Activated naive CD8-positive, alpha-beta T cell (primary cell): ENCODE measurements around the gene NECTIN1.

Experiments
- H3K27ac Mint-ChIP-seq: one replicate; pipeline ENCODE4 v1.8.0; 2021; ENCODE audit warnings: mixed read lengths
- H3K27me3 Mint-ChIP-seq: one replicate; pipeline ENCODE4 v1.8.0; 2021; ENCODE audit warnings: mixed read lengths
- H3K36me3 Mint-ChIP-seq: one replicate; pipeline ENCODE4 v1.8.0; 2021; ENCODE audit warnings: mixed read lengths
- H3K4me1 Mint-ChIP-seq: one replicate; pipeline ENCODE4 v1.8.0; 2021; ENCODE audit warnings: low read depth, mixed read lengths
- H3K4me3 Mint-ChIP-seq: one replicate; pipeline ENCODE4 v1.8.0; 2021; ENCODE audit warnings: mild to moderate bottlenecking, mixed read lengths
- H3K9me3 Mint-ChIP-seq: one replicate; pipeline ENCODE4 v1.8.0; 2021; ENCODE audit warnings: low read depth, mixed read lengths

Gene NECTIN1

DNA sequence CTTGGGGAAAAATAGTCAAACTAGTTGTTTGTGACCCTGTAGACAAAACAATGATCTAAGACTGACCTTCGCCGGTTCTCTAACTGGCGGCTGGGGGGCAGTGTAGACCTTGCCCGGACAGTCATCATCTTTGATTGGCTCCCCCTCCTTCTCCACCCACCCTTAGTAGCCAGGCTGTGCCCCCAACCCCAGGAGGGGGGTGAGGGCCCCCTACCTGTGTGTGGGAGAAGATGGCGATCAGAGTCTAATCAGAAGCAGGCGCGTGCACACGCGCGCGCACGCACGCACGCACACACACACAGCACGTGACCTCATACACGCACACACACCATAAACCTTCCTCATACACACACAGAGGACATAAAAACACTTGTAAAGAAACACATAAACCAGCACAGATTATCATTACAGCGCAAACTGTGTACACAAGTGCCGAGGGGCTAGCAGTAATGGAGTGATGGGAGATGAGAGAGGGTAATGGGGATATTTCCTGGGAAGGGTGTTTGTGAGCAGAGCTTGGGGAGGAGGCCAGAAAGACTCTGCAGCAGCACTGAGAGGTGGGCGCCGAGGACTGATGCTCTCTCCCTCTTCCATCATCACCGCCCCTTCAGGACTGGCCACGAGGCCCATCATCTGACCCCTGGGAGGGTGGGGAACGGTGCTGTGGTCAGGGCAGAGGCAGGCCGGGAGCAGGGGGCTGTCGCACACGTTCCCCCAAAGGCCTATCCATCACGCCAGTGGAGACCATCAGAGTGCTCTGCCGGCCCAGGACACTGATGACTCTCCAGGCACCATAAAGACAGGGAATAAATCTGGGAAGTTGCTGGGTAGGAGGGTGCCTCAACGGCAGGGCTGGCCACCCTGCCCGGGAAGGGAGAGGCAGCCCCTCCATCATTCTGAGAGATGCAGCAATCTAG lies 12.2 kb downstream of the NECTIN1 start:
- no peak overlapping the region for H3K27ac Mint-ChIP-seq
- no peak overlapping the region for H3K4me3 Mint-ChIP-seq
- H3K27me3 Mint-ChIP-seq, result no peaks in the 10 kb centered on the region
- no peaks in the 10 kb centered on the region for H3K9me3 Mint-ChIP-seq
- no peaks in the 10 kb centered on the region for H3K4me1 Mint-ChIP-seq
- H3K36me3 Mint-ChIP-seq, result no peaks in the 10 kb centered on the region

DNA sequence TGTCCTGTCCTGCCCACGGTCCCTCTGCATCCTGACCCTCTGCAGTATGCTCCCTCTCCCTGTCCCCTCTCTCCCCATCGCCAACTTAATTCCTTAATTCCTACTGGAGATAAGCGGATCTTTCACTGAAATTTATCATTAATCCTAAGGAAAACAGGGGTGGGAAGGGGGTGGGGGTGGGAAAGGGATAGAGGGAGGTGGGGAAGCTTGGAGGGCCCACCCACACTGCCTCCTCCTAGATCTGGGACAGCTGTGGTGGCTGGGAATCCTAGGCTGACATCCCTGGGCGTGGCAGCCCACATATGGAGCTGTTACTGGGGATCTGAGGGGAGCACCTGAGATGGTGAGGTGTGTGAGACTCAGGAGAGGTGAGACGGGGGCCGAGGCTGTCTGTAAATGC lies 14.4 kb downstream of the NECTIN1 start:
- H3K4me1 Mint-ChIP-seq, result peaks cover 2% of the 10 kb centered on the region
- H3K27ac Mint-ChIP-seq, result no peak overlapping the region
- H3K36me3 Mint-ChIP-seq, result no peaks in the 10 kb centered on the region
- peaks cover 7% of the 10 kb centered on the region for H3K27me3 Mint-ChIP-seq
- H3K9me3 Mint-ChIP-seq, result no peaks in the 10 kb centered on the region
- H3K4me3 Mint-ChIP-seq, result no peak overlapping the region

DNA sequence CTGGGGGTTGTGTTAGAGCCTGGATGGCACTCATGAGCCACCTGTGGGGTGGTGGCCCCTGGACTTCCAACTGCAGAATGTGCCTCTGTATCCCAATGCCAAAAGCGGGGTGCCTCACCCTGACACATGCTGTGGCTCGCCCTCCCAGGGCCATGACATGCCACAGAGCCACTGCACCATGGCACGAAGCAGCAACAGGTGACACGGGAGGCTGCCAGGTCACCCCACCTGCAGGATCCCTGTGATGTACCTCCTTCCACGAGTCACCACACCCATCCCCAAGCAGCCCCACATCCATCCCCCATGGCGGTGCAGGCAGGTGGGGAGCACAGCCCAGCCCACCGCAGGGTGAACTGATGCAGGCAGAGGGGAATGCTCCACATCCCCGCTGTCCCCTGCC lies 14.8 kb downstream of the NECTIN1 start:
- peaks cover 7% of the 10 kb centered on the region for H3K27me3 Mint-ChIP-seq
- no peaks in the 10 kb centered on the region for H3K9me3 Mint-ChIP-seq
- H3K27ac Mint-ChIP-seq, result no peak overlapping the region
- H3K4me1 Mint-ChIP-seq, result peaks cover 2% of the 10 kb centered on the region
- H3K36me3 Mint-ChIP-seq, result no peaks in the 10 kb centered on the region
- H3K4me3 Mint-ChIP-seq, result no peak overlapping the region

DNA sequence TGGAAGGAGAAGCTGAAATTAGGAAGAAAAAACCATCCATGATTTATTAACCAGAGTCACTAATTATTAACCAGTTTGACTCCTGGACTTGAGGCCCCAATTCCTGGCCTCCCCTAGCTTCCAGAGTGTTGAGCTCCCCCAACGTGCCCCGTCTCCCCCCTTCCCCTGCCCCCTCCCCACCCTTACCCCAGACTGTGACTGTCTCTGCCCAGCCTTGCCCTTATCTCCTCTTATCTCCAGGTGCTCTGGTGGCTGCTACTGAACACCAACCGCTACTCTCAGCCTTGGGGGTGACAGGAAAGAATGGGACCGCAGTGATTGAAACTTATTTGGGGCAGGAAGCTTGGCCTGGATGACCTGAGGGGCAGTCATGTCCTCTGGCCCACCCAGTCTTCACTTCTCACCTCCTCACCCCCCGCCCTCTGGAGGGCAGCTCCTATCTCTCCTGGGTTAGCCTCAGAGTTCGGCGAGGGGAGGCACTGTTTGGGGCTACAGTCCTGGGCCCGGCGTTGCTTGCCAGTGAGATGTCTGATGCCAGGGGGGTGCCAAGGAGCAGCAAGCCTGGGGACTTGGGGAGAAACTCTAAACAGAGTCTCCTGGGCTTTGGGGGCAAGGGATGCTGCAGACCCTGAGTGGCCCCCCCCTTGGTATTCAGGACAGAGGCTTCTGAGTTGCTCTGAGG lies 15.5 kb downstream of the NECTIN1 start:
- Mint-ChIP-seq H3K9me3 (no peaks in the 10 kb centered on the region), H3K4me3 (no peak overlapping the region), H3K27me3 (peaks cover 9% of the 10 kb centered on the region), H3K27ac (no peak overlapping the region), H3K4me1 (peaks cover 2% of the 10 kb centered on the region), H3K36me3 (no peaks in the 10 kb centered on the region)

DNA sequence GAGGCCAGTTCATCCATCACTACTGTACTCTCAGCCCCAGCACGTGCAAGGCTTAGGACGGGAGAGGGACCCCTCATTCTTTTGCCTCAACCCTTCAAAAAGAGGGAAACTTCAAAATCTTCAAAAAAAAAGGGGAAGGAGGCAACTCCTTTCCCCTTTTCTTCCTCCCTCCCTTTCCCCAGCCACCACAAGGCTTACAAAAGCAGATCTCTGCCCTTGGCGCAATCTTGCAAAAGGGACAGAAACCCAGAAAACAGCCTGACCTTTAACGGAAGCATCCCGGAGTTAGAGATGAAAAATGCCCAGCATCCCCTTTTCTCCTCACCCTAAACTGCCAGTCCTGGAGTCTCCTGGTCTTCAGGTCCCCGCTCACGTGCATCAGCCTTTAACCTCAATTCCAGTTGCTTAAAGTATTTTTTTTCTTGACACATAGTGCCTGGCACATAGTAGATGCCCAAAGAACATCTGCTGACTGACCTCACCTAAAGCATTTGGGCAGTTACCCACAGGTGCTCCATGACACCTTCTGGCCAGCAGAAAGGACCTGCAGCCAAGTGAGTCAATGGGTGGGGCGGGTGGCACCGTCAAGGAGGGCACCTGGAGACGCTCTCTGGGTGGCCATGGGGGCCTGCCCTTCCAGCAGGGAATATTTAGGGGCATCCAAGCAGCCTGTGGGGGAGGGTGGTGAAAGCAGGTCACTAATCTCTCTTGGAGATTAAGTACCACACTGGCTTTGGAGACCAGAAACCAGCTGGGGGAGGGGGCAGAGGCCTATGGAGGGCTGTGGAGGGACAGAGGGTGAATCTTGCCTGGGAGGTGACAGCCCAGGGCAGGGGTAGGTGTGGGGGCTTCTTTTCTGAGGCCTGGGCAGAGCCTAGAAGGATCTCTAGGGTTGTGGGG lies 16.3 kb downstream of the NECTIN1 start:
- no peaks in the 10 kb centered on the region for H3K36me3 Mint-ChIP-seq
- no peaks in the 10 kb centered on the region for H3K9me3 Mint-ChIP-seq
- H3K27me3 Mint-ChIP-seq, result peaks cover 17% of the 10 kb centered on the region
- H3K27ac Mint-ChIP-seq, result no peak overlapping the region
- peaks cover 2% of the 10 kb centered on the region for H3K4me1 Mint-ChIP-seq
- H3K4me3 Mint-ChIP-seq, result no peak overlapping the region

DNA sequence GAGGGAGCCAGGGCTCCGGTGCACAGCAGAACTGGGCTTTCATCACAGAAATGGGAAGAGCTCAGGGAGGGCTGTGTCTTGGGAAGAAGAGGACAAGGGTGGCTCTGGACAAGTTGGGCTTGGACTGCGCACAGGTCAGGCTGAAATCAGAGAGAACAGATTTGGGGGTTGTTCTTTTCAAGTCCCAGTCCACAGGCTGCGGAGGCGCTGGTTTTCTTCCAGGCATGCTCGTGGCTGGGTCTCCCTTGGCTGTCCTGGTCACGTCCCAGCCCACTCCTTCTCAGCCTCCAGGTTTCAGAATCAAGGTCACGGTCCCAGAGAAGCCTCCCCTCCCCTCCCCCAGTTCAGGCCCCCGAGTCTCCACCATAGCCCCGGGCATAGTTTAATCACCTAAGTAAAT lies 17.0 kb downstream of the NECTIN1 start:
- Mint-ChIP-seq H3K27ac (no peak overlapping the region), H3K4me1 (peaks cover 2% of the 10 kb centered on the region), H3K36me3 (no peaks in the 10 kb centered on the region), H3K9me3 (no peaks in the 10 kb centered on the region), H3K4me3 (no peak overlapping the region), H3K27me3 (peaks cover 18% of the 10 kb centered on the region)

DNA sequence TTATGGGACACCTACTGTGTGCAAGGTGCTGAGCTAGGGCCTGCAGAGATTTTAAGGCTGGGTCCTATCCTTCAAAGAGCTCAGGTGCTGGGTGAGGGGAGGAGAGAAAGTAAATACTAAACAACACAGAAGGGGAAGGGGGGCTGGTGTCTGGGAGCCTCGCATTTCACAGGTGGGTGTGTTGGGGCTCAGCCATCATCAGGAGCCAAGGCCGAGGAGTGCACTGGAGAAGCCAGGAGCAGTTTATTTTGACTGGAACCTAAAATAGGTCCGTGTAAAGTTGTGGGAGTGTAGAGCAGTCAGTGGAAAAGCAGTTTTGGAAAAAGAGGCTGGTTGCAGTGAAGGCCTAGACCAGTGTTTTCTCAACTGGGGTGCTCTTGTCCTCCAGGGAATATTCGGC lies 17.5 kb downstream of the NECTIN1 start:
- H3K4me1 Mint-ChIP-seq, result peaks cover 2% of the 10 kb centered on the region
- no peak overlapping the region for H3K4me3 Mint-ChIP-seq
- no peak overlapping the region for H3K27ac Mint-ChIP-seq
- H3K9me3 Mint-ChIP-seq, result no peaks in the 10 kb centered on the region
- no peaks in the 10 kb centered on the region for H3K36me3 Mint-ChIP-seq
- H3K27me3 Mint-ChIP-seq, result peaks cover 18% of the 10 kb centered on the region

DNA sequence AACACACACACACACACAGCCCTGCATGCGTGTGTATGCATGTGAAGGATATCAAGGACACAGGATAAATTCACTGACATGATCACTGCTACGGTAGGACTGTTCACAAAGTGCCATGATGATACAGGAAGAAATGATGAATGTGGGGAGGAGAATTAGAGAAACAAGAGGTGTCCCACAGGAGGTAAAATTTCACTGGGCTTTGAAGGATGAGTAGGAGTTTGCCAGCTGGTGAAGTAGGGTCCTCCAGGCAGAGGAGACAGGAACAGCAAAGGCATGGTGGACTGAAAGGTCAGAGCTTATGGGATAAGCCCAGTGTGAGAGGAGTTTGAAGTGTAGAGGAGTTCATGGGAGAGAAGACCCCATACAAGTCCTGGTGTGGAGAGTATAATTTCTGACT lies 18.6 kb downstream of the NECTIN1 start:
- Mint-ChIP-seq H3K4me1 (peaks cover 2% of the 10 kb centered on the region), H3K36me3 (no peaks in the 10 kb centered on the region), H3K9me3 (no peaks in the 10 kb centered on the region), H3K27me3 (peaks cover 18% of the 10 kb centered on the region), H3K27ac (no peak overlapping the region), H3K4me3 (no peak overlapping the region)

DNA sequence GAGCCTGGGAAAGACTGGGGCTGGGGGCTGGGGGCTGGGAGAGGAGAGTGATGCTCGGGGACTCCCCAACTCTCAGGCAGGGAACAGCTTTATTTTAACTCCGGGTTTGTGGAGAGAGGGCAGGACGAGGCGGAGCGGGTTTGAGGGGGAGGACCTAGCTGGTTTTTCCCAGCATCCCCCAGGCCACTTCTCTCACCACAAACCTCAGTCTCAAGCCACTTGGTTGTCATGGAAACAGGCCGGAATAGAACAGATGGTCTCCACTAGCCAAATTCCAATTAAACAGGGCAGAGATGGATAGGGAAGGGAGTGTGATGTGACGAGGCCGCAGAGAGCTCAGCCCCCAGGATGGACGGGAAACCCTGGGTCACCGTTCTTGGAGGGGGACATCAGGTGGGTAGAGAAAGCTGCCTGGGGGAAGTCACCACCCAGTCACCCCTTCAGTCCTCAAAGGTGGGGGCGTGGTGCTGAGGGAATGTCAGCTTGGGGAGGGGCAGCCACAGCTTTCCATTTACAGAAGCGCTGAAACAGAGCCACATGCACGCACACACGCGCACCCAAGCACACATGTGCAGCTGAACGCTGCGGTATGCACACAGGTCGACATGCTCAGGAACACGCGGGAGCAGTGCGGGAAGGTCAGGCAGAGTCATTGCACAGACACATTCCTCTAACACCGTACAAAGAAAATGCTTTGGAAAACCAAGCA lies 19.2 kb downstream of the NECTIN1 start:
- H3K4me3 Mint-ChIP-seq, result no peak overlapping the region
- H3K36me3 Mint-ChIP-seq, result no peaks in the 10 kb centered on the region
- no peak overlapping the region for H3K27ac Mint-ChIP-seq
- H3K27me3 Mint-ChIP-seq, result peaks cover 18% of the 10 kb centered on the region
- H3K9me3 Mint-ChIP-seq, result no peaks in the 10 kb centered on the region
- H3K4me1 Mint-ChIP-seq, result peaks cover 2% of the 10 kb centered on the region

DNA sequence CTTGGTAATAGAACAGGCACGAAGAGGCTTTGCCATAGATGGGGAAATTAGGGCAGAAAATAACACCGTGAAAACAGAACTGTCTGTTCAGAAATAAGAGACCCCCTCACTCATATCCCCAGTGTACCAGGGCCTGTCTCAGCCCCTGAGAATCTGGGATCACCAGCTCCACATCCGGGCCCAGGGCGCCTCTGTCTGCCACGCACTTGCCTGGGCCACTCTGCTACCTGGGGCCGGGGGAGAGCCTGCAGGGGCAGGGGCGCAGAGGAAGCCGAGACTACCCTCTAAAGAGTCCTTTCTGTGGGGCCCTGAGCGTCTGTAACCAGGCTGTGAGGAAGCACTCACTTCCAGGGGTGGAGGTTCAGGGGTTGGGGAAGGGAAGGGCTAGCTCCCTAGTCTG lies 19.8 kb downstream of the NECTIN1 start:
- Mint-ChIP-seq H3K27ac (no peak overlapping the region), H3K9me3 (no peaks in the 10 kb centered on the region), H3K36me3 (no peaks in the 10 kb centered on the region), H3K4me1 (peaks cover 2% of the 10 kb centered on the region), H3K4me3 (no peak overlapping the region), H3K27me3 (peaks cover 18% of the 10 kb centered on the region)

DNA sequence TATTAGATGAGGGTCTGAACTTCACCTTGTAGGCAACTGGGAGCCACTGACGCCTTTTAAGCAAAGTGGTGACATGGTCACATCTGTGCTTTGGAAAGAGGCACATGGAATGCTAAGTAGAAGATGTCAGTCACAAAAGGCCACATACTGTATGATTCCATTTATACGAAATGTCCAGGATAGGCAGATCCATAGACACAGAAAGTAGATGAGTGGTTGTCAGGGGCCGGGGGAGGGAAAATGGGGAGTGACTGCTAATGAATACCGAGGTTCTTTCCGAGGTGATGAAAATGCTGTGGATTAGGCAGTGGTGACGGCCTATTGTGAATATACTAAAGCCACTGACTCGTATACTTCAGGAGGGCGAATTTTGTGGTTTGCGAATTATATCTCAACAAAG lies 20.6 kb downstream of the NECTIN1 start:
- no peak overlapping the region for H3K27ac Mint-ChIP-seq
- H3K4me1 Mint-ChIP-seq, result peaks cover 2% of the 10 kb centered on the region
- peaks cover 18% of the 10 kb centered on the region for H3K27me3 Mint-ChIP-seq
- H3K36me3 Mint-ChIP-seq, result no peaks in the 10 kb centered on the region
- H3K9me3 Mint-ChIP-seq, result no peaks in the 10 kb centered on the region
- H3K4me3 Mint-ChIP-seq, result no peak overlapping the region

DNA sequence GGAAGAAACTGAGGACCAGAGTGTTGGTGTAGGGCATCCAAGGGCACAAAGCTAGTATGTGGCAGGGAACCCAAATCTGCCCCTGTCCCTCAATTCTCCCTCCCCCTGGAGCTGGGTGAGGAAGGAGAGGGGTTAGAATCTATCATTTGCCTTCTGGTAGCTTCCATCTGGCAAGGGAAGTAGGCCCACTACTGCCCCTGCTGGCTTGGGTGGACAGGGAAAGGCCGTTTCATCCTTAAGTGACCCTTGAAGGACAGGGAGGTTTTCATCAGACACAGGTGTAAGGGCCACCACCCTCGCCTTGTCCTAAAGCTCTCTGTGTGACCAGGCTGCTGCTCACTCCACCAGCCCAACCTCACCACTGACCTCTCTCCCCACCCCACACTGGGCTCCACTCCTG lies 22.1 kb downstream of the NECTIN1 start:
- peaks cover 2% of the 10 kb centered on the region for H3K4me1 Mint-ChIP-seq
- H3K4me3 Mint-ChIP-seq, result no peak overlapping the region
- H3K36me3 Mint-ChIP-seq, result no peaks in the 10 kb centered on the region
- peaks cover 18% of the 10 kb centered on the region for H3K27me3 Mint-ChIP-seq
- H3K9me3 Mint-ChIP-seq, result no peaks in the 10 kb centered on the region
- no peak overlapping the region for H3K27ac Mint-ChIP-seq

DNA sequence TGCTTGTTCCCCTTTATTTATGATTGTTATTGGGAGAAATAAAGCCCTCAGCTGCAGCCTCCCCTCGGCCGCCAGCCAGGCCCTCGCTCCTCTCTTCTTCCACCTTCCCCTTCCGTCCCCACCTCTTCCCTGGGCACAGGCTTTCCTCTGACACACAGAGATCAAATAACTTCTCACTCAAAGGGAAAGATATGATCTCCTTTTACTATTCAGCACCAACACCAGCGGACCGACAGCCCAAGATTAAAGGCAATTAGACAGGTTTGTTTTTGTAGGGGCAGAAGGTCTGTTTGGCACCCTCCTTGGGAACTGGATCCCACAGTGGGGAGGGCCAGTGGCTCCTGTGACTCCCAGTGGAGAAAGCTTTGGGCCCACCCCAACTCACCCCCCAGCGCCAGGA lies 23.0 kb downstream of the NECTIN1 start:
- no peaks in the 10 kb centered on the region for H3K9me3 Mint-ChIP-seq
- H3K27ac Mint-ChIP-seq, result no peak overlapping the region
- peaks cover 18% of the 10 kb centered on the region for H3K27me3 Mint-ChIP-seq
- no peak overlapping the region for H3K4me3 Mint-ChIP-seq
- no peaks in the 10 kb centered on the region for H3K36me3 Mint-ChIP-seq
- peaks cover 2% of the 10 kb centered on the region for H3K4me1 Mint-ChIP-seq

DNA sequence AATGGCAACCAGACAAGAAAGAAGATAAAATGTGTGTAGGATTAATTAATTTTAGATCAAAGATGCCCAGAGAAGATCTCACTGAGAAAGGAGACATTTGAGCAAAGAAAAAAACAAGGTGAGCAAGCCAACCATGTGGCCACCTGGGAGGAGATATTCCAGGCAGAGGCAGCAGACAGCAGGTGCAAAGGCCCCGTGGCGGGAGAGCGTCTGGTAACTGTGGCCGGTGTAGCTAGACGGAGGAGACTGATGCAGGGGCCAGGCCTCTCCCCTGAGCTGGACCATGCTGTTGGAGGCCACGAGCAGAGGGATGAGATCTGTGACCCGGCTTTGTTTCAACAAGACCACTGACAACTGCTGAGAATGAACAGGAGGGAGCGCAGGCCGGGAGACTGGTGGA lies 23.6 kb downstream of the NECTIN1 start:
- peaks cover 16% of the 10 kb centered on the region for H3K27me3 Mint-ChIP-seq
- no peaks in the 10 kb centered on the region for H3K9me3 Mint-ChIP-seq
- peaks cover 2% of the 10 kb centered on the region for H3K4me1 Mint-ChIP-seq
- no peak overlapping the region for H3K27ac Mint-ChIP-seq
- H3K36me3 Mint-ChIP-seq, result no peaks in the 10 kb centered on the region
- no peak overlapping the region for H3K4me3 Mint-ChIP-seq
